ENCODE data around the gene DTL.
"Not testable (repeated sequence)": the region's sequence is repeated elsewhere in the genome, so short reads cannot be mapped to it uniquely, and the experiment has no call there.

DTL gene, protein sequence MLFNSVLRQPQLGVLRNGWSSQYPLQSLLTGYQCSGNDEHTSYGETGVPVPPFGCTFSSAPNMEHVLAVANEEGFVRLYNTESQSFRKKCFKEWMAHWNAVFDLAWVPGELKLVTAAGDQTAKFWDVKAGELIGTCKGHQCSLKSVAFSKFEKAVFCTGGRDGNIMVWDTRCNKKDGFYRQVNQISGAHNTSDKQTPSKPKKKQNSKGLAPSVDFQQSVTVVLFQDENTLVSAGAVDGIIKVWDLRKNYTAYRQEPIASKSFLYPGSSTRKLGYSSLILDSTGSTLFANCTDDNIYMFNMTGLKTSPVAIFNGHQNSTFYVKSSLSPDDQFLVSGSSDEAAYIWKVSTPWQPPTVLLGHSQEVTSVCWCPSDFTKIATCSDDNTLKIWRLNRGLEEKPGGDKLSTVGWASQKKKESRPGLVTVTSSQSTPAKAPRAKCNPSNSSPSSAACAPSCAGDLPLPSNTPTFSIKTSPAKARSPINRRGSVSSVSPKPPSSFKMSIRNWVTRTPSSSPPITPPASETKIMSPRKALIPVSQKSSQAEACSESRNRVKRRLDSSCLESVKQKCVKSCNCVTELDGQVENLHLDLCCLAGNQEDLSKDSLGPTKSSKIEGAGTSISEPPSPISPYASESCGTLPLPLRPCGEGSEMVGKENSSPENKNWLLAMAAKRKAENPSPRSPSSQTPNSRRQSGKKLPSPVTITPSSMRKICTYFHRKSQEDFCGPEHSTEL
- 0.49 to 56.7 (median 3.9) reads per million in 3 experiments for total RNA-seq

DNA sequence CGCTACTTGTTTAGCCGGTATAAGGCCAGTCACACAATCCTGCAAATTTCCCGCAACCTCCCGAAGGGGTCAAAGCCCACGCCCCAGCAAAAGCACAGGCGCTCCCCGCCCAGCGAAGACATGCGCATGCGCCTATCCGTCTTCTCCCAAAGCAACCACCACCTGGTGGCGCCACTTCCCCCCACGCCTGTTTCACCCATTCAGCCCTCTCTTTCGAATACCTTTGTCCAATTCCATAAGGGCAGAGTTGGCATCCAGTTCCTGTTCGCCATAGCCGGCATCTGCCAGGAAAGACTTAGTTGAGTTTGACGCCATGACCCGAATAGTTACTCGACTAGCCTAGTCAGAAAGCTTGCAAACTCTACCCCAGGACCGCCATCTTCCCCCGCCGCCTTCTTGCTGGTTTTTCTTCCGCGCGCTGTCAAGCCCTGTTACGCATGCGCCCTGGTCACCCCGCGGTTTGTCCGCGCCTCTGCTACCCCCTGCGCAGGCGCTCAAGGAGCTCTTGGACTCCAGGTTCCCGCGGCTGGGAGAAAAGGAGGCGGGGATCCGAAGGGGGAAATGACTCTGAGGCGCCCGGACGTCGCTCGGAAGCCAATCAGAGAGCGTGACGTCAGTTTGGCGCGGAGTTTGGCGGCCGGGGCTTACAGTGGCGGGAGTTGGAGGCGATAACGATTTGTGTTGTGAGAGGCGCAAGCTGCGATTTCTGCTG, at the start of gene DTL, which contains the start of gene INTS7:
TSS of gene DTL (plus strand) at position 626 of the 712 bp plus-strand sequence. CDS start 143 bp downstream, outside the sequence.
TSS of gene INTS7 (minus strand) at position 435 of the 712 bp plus-strand sequence. CDS start at position 315, 120 bp downstream.
- DNase-seq = peak; percentile 99

DNA sequence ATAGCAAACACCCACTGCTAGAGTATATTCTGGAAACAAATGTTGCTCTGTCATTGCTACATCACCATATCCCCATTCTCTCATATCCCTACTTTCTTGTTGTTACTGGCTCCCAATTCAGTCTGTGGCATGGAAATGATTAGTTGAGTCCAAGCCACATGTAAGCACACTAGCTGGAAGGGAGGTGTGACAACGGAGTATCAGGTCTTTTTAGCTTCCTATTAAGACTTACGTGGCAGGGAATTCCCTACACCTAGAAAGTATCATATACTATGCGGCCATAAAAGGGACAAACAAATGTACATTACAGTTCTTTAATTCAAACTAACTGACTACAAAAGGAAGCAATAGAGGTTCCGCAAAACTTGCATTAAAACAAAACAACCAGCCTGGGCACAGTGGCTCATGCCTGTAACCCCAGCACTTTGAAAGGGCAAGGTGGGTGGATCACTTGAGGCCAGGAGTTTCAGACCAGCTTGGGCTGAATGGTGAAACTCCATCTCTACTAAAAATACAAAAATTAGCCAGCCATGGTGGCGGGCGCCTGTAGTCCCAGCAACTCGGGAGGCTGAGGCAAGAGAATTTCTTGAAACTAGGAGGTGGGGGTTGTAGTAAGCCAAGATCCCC, 48.8 kb upstream of the DTL start:
- no peak for DNase-seq

GRCh38 chr1:211991695-211992094, 43.9 kb upstream of the DTL start:
- no peak for DNase-seq

GRCh38 chr1:211997426-211997825, 38.1 kb upstream of the DTL start:
- not testable (repeated sequence) for DNase-seq

GRCh38 chr1:212002536-212002935, 33.0 kb upstream of the DTL start:
- no peak for DNase-seq

DNA sequence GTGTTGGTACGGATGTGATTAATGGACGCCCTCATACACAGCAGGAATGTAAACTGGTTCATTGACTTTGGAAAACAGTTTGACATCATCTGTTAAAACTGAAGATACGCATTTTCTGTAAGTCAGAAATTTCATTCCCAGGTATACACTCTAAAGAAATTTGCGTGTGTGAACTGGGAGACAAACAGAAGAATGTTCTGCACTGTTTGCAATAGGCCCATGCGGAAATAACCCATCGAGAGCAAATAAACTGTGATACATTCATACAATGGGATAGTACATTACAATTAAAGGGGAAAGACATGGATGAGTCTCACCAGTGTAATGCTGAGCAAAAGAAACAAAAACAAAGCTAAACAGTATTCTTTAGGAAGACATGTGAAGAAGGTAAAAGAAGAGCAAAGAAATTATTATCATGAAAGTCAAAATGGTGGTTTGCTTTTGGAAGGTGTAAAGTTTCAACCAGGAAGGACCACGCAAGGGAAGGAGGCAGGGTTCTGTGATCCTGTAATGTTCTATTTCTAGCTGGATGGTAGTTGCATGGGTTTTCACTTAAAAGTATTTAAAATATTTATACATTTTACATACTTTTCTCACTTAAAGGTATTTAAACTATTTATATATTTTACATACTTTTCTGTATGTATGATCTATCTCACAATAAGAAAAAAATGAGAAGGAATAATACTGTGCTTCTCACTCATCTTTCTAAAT, 30.5 kb upstream of the DTL start:
- no peak for DNase-seq

- DNase-seq = no peak
Observed at GRCh38 chr1:212007178-212007577, 28.4 kb upstream of the DTL start.

DNA sequence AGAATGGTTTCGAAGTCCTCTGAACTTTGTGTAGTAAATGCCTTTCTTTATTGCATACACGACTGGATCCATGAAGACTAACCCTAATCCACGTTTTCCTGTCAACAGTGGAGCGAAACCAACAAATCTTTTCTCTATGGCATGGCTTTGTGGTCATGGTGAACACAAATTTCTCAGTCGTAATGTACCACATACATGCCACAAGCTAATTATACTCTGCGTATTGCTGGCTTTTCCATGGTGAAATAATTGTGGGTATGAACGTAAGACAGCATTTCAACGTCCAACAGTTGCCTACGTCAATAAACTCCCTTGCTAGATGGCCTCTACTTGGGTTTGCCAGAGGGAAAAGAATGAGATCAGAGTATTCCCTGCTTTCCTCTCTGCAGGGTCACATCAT, 27.7 kb upstream of the DTL start:
- no peak for DNase-seq

DNA sequence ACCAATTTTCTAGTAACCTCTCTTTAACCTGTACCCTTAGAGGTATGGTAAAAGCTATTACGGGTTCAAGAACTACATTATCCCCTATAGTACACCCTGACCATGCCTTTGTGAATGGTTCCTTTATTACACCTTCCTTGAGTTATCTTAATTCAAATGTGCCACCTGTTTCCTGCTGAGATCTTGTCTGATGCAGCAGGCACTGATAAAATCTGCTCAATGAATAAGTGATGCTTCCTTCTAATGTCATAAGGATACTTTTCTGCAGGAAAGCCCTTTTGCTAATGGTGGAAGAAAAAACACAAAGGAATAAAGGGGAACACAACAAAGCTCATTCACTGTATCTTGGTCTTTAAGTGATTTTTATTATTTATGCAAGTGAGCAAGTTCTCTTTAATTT, 26.0 kb upstream of the DTL start:
- no peak for DNase-seq

DNA sequence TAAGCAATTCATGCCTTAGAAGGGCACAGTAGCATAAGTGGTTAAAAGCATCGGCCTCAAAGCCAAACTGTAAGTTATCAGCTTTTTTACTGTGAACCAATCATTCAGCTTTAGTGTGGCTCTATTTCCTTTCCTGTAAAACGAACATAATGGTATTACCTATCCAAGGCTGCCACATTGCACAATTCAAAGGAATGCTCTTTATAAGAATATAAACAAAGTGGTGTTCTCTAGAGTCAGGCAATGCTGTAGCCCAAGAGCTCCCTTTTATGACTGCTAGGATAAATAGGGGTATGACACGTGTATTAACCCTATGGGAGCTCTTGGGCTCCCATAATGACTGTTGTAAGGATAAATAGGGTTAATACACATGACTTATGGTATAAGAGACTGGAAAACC, 25.5 kb upstream of the DTL start:
- no peak for DNase-seq

GRCh38 chr1:212012034-212012740, 23.4 kb upstream of the DTL start:
- peak; percentile 42 for DNase-seq

- no peak for DNase-seq
Observed at GRCh38 chr1:212013672-212014071, 21.9 kb upstream of the DTL start.

DNA sequence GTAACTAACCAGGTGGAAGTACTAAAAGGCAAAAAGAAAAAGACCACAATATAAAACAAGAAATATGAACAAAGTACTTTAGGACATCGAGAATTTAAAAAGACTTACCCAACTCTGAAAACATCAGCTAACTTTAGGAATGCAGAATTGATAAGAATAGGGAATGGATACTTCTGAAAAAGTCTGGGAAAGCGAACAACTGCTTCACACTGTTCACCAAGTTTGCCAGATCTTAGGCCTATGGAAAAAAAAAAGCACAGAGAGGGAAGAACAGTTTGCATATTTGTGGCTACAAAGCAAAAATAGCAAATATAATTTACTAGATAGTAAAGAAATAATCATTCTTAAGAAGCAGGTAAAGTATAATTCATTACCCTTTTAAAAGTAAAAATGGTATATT, 14.6 kb upstream of the DTL start:
- no peak for DNase-seq

DNA sequence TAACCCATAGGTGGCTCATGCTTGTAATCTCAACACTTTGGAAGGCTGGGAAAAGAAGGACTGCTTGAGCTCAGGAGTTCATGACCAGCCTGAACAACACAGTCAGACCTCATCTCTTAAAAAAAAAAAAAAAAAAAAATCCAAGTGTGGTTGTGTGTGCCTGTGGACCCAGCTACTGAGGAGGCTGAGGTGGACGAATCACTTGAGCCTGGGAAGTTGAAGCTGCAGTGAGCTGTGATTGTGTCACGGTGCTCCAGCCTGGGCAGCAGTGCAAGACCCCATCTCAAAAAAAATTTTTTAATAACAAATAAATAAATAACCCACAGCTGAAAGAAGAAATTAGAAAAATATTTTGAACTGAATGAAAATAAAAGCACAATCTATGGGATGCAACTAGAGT, 14.0 kb upstream of the DTL start:
- no peak for DNase-seq

GRCh38 chr1:212022908-212023307, 12.6 kb upstream of the DTL start:
- not testable (repeated sequence) for DNase-seq

DNA sequence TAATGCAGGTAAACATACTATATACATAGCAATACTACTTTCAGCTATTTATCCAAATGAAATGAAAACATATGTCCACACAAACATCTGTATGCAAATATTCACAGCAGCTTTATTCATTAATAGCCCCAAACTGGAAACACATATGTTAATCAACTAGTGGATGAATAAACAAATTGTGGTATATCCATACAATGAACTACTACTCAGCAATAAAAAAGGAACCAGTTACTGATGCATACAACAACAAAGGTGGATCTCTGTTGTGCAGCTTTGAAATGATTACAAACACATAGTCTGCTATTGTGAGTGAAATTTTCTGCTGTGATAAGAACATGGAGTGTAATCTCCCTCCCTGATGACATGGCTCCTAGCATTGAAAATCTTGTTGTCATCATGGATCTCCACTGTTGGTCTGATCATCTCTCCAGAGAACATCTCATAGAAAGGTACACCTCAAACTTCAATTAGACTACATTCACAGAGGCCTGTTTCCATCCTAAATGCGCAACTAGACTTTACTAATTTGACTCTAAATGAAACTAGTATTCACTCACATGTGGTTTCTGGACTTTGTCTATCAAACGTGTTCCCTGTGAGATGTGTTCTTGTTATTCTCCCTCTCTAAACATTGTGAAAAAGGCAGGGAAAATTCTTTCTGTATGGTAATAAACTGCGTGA, 10.9 kb upstream of the DTL start:
- DNase-seq = no peak

DNA sequence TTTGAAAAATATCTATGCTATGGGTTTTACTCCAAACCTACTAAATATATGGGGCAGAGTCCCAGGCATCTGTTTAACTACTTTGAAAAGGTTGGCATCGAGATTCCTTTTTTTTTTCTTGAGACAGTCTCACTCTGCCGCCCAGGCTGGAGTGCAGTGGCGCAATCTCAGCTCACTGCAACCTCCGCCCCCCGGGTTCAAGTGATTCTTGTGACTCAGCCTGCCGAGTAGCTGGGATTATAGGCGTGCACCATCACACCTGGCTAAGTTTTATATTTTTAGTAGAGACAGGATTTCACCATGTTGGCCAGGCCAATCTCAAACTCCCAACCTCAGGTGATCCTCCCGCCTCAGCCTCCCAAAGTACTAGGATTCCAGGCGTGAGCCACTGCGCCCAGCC, 7.8 kb upstream of the DTL start:
- not testable (repeated sequence) for DNase-seq

DNA sequence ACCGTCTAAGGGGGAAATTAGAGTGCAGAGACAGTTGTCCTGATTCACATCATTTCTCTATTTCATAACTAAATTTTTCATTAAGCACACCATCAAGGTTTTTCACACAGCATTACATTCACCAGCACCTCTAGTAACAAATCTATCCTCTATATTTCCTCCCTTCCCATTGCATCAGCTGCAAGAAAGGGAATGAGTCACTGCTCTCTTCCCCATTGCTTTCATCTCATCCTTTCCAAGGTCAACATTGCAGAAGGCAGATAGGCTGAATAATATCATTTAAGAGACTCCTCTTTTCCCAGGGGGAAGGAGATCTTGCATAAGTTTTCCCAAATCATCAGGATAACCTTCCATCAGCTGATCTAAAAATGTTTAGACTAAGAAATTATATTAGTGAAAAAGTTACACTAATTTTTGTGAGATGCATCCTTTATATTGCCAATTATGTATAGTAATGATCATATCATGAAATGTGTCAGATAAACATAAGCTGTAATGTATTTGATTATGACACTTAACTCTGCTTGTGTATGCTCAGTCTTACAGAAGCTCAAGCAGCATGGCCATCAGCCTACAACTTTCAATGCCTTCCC, 4.5 kb upstream of the DTL start:
- DNase-seq = no peak

DNA sequence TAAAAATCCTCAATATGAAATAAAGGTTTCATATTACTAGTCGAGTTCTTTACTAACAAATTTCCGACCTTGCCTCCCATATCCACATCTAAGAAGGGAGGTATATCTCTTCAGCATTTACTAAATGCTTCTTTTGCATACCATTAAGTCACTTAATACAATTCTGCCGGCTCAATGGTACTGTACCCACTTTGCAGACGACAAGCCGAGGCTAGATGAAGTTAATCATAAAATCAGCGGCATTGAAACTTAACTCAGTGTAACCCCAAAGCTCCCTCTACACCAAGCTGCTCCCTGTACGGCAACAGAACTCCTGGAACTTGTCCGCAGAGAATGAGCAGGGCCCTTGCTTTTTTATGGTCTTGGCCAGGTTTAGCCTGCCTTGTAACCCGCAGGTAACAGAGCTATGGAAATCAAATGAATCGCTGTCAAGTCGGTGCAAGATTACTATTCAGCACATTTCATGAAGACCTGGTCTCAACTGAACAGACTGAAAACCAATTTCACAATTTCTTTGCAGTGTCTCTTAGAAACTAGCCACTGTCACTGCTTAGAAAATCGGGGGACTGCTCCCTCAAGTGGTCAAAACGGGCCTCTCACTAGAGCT, 929 bp upstream of the DTL start:
- DNase-seq = no peak
